CD4-positive, alpha-beta T cell (primary cell): ENCODE results near the gene EXOC8. TPM values are rescaled to one million over a fixed set of nuclear protein-coding genes. Genes with fewer than 3 reads are reported as not detected.

Source experiments
- ATAC-seq: fragments of 200-7000 bp; cut with Tn5 transposase; one replicate; pipeline ENCODE4 v1.10.0; 2022; ENCODE audit warnings: mild to moderate bottlenecking; ENCODE audit not compliant: poor library complexity
- CTCF ChIA-PET: fragments of 350-600 bp; sonication (Branson Sonifier 250); formaldehyde crosslinking; loops from one replicate; lab custom pipeline; 2021; ENCODE audit warnings: antibody characterized with exemption, inconsistent platforms; lab: Charles Lee
- POLR2A ChIA-PET: fragments of 350-600 bp; sonication (Branson Sonifier 250); formaldehyde crosslinking; loops from one replicate; lab custom pipeline; 2021; ENCODE audit warnings: antibody characterized with exemption, inconsistent platforms; lab: Charles Lee
- DNase-seq, 14 experiments: peaks; one replicate each; pipeline ENCODE4 v3.0.0-alpha.2; 2013 to 2020; ENCODE audit warnings: mixed read lengths in 2 of 14
- H3K27ac ChIP-seq, 2 donors: one replicate each; pipeline versions ENCODE4 v1.5.1 to v1.7.0; 2013; ENCODE audit warnings: low read length in 2 of 2, low read depth in 1 of 2, mild to moderate bottlenecking in 1 of 2
- H3K27me3 ChIP-seq, 2 experiments: 1 replicate in 1 of 2; 2 replicates in 1 of 2; pipeline versions ENCODE4 v1.6.1 to v1.7.0; 2013; ENCODE audit warnings: low read length in 2 of 2, control low read depth in 1 of 2, mild to moderate bottlenecking in 1 of 2, moderate library complexity in 1 of 2; ENCODE audit not compliant: insufficient read depth in 2 of 2, control insufficient read depth in 1 of 2
- H3K36me3 ChIP-seq: one replicate; pipeline ENCODE4 v1.6.1; 2013; ENCODE audit warnings: low read length, control low read depth; ENCODE audit not compliant: insufficient read depth
- H3K4me1 ChIP-seq: one replicate; pipeline ENCODE4 v1.6.1; 2013; ENCODE audit warnings: low read length, control low read depth; ENCODE audit not compliant: insufficient read depth
- H3K4me3 ChIP-seq: one replicate; pipeline ENCODE4 v1.5.1; 2013; ENCODE audit warnings: mild to moderate bottlenecking, low read length, moderate library complexity
- H3K9me3 ChIP-seq, 2 experiments: 1 replicate in 1 of 2; 2 replicates in 1 of 2; pipeline versions ENCODE4 v1.6.1 to v1.7.0; 2013; ENCODE audit warnings: low read length in 2 of 2, mild to moderate bottlenecking in 2 of 2, control low read depth in 1 of 2, moderate library complexity in 1 of 2; ENCODE audit not compliant: control insufficient read depth in 1 of 2, insufficient read depth in 1 of 2
- H3K27ac Mint-ChIP-seq: one replicate; pipeline ENCODE4 v1.8.0; 2020; ENCODE audit warnings: mixed read lengths
- H3K27me3 Mint-ChIP-seq: one replicate; pipeline ENCODE4 v1.8.0; 2021; ENCODE audit warnings: mixed read lengths
- H3K36me3 Mint-ChIP-seq: one replicate; pipeline ENCODE4 v1.8.0; 2021; ENCODE audit warnings: low read depth, mixed read lengths
- H3K4me1 Mint-ChIP-seq: one replicate; pipeline ENCODE4 v1.8.0; 2021; ENCODE audit warnings: low read depth, mixed read lengths
- H3K4me3 Mint-ChIP-seq: one replicate; pipeline ENCODE4 v1.8.0; 2020; ENCODE audit warnings: mild to moderate bottlenecking, mixed read lengths
- H3K9me3 Mint-ChIP-seq: one replicate; pipeline ENCODE4 v1.8.0; 2020; ENCODE audit warnings: mixed read lengths
- intact Hi-C, 2 experiments: fragments of 100-400 bp; cut with DNase I in 1 of 2; cut with micrococcal nuclease in 1 of 2; formaldehyde crosslinking; loops; one replicate each; pipeline versions ENCODE4 v1.15.1 to v1.9.0; 2023 to 2025; cut with DNase I, micrococcal nuclease
- total RNA-seq, 174 experiments: library from RNA in 2 of 174; stranded (reverse) in 2 of 174; gene quantifications; one replicate each; pipeline ENCODE4 v1.2.3 and lab custom pipeline; 2021 to 2026
- TF ChIP-seq, protein P1 (sequence below): fragments of 200-600 bp; IDR thresholded peaks from one replicate; pipeline ENCODE4 v1.8.0; 2022; ENCODE audit warnings: antibody characterized with exemption, mild to moderate bottlenecking

Gene EXOC8
- total RNA-seq, 2 experiments from 2014 or later = 28.0 to 31.9 TPM

DNA sequence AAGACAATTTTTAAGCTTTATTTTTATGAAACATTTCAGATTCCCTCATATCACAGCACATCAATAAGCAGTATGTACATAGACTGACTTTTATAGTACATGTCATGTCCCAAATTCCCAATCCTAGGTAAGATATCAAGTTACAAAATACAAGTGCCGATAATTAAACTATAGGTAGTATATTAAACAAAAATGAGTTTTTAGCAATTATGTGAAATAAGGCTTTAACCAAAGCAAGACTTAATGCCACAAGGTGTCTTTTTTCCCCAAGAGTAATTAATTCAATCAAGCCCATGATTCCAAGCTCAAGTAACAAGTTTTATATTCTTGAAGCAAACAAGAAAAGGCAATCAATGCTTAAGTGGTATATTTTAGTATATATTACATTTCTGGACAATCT is 4.9 kb downstream of the EXOC8 start:
- ChIA-PET POLR2A (no interaction called here), CTCF (no interaction called here)
- Histone ChIP-seq H3K27me3 (no peaks in the 10 kb centered on the region), H3K4me3 (no peak overlapping the region), H3K9me3 (peaks cover 0 to 18% of the 10 kb centered on the region in 2 experiments), H3K4me1 (peaks cover 29% of the 10 kb centered on the region), H3K27ac (no peak overlapping the region), H3K36me3 (peaks cover 6% of the 10 kb centered on the region)
- Mint-ChIP-seq H3K4me1 (peaks cover 69% of the 10 kb centered on the region), H3K4me3 (no peak overlapping the region), H3K27me3 (peaks cover 3% of the 10 kb centered on the region), H3K9me3 (peaks cover 8% of the 10 kb centered on the region), H3K36me3 (peaks cover 61% of the 10 kb centered on the region), H3K27ac (no peak overlapping the region)
- ATAC-seq (no peak), DNase-seq (no peak)
- intact Hi-C loops = loop anchor here (5.0 to 10.0 kb wide), 2 partner anchors 88 to 1995 kb away; partner anchors contain the start of genes GNPAT (in 1 of the 2) and MAP3K21 (in 1 of the 2)
- TF ChIP-seq, protein P1, sequence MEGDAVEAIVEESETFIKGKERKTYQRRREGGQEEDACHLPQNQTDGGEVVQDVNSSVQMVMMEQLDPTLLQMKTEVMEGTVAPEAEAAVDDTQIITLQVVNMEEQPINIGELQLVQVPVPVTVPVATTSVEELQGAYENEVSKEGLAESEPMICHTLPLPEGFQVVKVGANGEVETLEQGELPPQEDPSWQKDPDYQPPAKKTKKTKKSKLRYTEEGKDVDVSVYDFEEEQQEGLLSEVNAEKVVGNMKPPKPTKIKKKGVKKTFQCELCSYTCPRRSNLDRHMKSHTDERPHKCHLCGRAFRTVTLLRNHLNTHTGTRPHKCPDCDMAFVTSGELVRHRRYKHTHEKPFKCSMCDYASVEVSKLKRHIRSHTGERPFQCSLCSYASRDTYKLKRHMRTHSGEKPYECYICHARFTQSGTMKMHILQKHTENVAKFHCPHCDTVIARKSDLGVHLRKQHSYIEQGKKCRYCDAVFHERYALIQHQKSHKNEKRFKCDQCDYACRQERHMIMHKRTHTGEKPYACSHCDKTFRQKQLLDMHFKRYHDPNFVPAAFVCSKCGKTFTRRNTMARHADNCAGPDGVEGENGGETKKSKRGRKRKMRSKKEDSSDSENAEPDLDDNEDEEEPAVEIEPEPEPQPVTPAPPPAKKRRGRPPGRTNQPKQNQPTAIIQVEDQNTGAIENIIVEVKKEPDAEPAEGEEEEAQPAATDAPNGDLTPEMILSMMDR = no peak

DNA sequence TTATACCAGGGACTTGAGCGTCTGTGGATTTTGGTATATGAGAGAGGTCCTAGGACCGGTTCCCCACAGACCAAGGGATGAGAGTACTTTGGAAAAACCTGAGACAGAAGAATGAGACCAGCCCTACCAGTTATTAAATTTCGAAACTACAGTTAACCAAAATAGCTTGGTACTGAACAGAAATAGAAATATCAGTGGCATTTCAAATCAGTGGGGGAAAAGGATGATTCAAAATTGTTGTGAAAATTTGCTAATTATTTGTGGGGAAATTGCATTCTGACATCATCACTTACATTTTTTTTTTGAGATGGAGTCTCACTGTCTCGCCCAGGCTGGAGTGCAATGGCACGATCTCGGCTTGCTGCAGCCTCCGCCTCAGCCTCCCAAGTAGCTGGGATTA is 8.2 kb downstream of the EXOC8 start:
- ChIA-PET CTCF (no interaction called here), POLR2A (no interaction called here)

DNA sequence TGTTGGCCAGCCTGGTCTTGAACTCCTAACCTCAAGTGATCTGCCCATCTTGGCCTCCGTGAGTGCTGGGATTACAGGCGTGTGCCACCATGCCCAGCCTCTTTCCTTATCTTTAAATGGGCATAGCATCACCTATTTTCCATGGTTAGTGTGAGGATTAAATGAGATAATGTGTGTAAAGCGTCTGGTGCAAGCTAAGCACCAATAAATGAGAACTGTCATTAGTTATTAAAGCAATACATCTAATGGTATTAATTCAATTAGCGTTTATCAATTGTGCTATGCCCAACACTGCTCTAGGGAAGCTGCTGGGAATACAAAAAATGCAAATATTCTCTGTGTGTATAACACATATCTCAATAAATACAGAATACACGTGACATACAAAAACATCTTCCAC is 10.0 kb downstream of the EXOC8 start:
- no peaks in the 10 kb centered on the region for H3K27me3 Mint-ChIP-seq
- Histone ChIP-seq H3K27ac (no peak overlapping the region), H3K36me3 (peaks cover 4% of the 10 kb centered on the region), H3K9me3 (peaks cover 0 to 3% of the 10 kb centered on the region in 2 experiments), H3K4me3 (no peak overlapping the region), H3K27me3 (no peaks in the 10 kb centered on the region), H3K4me1 (peaks cover 2% of the 10 kb centered on the region)
- peaks cover 13% of the 10 kb centered on the region for H3K36me3 Mint-ChIP-seq
- peaks cover 21% of the 10 kb centered on the region for H3K4me1 Mint-ChIP-seq
- H3K27ac Mint-ChIP-seq = no peak overlapping the region
- H3K9me3 Mint-ChIP-seq = peaks cover 4% of the 10 kb centered on the region
- intact Hi-C loops = no loop called here
- no peak overlapping the region for H3K4me3 Mint-ChIP-seq
- DNase-seq (no peak), ATAC-seq (no peak)
- ChIA-PET CTCF (no interaction called here), POLR2A (no interaction called here)
- TF ChIP-seq, protein P1 = no peak

More for the DNA sequence above, 8.2 kb downstream of the EXOC8 start:
- peaks cover 4% of the 10 kb centered on the region for H3K9me3 Mint-ChIP-seq
- ATAC-seq = no peak
- Histone ChIP-seq H3K4me1 (peaks cover 5% of the 10 kb centered on the region), H3K27me3 (no peaks in the 10 kb centered on the region), H3K36me3 (peaks cover 6% of the 10 kb centered on the region), H3K9me3 (peaks cover 0 to 3% of the 10 kb centered on the region in 2 experiments), H3K4me3 (no peak overlapping the region), H3K27ac (no peak overlapping the region)
- TF ChIP-seq, protein P1 = no peak
- H3K4me3 Mint-ChIP-seq = no peak overlapping the region
- intact Hi-C loops = no loop called here
- H3K36me3 Mint-ChIP-seq = peaks cover 31% of the 10 kb centered on the region
- DNase-seq = no peak
- H3K27me3 Mint-ChIP-seq = no peaks in the 10 kb centered on the region
- H3K27ac Mint-ChIP-seq = no peak overlapping the region
- peaks cover 40% of the 10 kb centered on the region for H3K4me1 Mint-ChIP-seq
